Lower leg skin (tissue), 4 donors: ENCODE results near the gene DMD. TPM values are rescaled to one million over a fixed set of nuclear protein-coding genes. Genes with fewer than 3 reads are reported as not detected.

Experiments used
- DNase-seq, 2 donors: peaks; one replicate each; pipeline ENCODE4 v3.0.0-alpha.2; 2019; ENCODE audit warnings: low spot score in 2 of 2
- H3K4me3 ChIP-seq: fragments of 200-600 bp; sonication (generic); 2 replicates; pipeline ENCODE4 v1.5.1; 2017; ENCODE audit warnings: mild to moderate bottlenecking, low read depth; ENCODE audit not compliant: poor library complexity, severe bottlenecking
- POLR2A ChIP-seq, 2 donors: fragments of 450-650 bp; IDR thresholded peaks; one replicate each; pipeline ENCODE4 v1.6.1; 2016 to 2017; ENCODE audit warnings: antibody characterized with exemption in 2 of 2, mild to moderate bottlenecking in 1 of 2, moderate library complexity in 1 of 2
- WGBS, 2 donors: methylation state at CpG; one replicate each; pipeline ENCODE4 v1.1.5; 2018; 5-methylcytosine and 5-hydroxymethylcytosine counted together
- intact Hi-C: fragments of 100-400 bp; cut with DNase I; formaldehyde crosslinking; loops from one replicate; pipeline ENCODE4 v1.15.0; 2023; ENCODE audit warnings: low total_unique reads
- total RNA-seq, 4 donors: library from RNA; depleted of rRNA; stranded (reverse); fragments of >200 nt; gene quantifications; one replicate each; pipeline ENCODE4 v1.1.0, GENCODE V29; 2016
- TF ChIP-seq, protein P1 (sequence below), 3 donors: fragments of 450-650 bp; IDR thresholded peaks; one replicate each; pipeline ENCODE4 v1.5.1; 2016; ENCODE audit warnings: antibody characterized with exemption in 3 of 3, mild to moderate bottlenecking in 3 of 3, moderate library complexity in 2 of 3

Gene DMD
- total RNA-seq, 4 donors from 2014 or later = 23.0 to 27.5 (median 26.7) TPM

DNA sequence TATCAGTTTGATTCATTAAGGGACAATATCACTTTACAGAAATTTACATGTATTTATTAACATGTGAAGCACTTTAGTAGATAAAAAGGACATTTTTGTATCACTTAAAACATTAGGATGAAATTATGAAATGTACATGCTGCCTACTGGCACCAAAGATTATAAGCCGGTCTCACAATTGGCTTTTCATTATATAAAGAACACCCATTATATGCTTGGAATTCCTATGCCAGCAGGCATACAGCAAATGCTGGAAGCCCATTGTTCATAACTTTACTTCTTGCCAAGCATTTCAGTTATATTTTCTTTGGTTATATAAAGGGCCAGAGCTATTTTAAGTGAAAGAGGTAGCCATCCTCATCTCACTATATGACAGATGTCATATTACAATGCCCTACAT is 145.9 kb downstream of the DMD start:
- no peak overlapping the region for H3K4me3 ChIP-seq
- TF ChIP-seq, protein P1, sequence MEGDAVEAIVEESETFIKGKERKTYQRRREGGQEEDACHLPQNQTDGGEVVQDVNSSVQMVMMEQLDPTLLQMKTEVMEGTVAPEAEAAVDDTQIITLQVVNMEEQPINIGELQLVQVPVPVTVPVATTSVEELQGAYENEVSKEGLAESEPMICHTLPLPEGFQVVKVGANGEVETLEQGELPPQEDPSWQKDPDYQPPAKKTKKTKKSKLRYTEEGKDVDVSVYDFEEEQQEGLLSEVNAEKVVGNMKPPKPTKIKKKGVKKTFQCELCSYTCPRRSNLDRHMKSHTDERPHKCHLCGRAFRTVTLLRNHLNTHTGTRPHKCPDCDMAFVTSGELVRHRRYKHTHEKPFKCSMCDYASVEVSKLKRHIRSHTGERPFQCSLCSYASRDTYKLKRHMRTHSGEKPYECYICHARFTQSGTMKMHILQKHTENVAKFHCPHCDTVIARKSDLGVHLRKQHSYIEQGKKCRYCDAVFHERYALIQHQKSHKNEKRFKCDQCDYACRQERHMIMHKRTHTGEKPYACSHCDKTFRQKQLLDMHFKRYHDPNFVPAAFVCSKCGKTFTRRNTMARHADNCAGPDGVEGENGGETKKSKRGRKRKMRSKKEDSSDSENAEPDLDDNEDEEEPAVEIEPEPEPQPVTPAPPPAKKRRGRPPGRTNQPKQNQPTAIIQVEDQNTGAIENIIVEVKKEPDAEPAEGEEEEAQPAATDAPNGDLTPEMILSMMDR (IDR thresholded peaks at IDR 0.05) = no peak
- TF ChIP-seq POLR2A (IDR thresholded peaks at IDR 0.05) = no peak
- WGBS, 2 donors = 72 to 79% methylated on average over 1 of the region's 1 CpG
- DNase-seq = no peak
- intact Hi-C loops = no loop called here

DNA sequence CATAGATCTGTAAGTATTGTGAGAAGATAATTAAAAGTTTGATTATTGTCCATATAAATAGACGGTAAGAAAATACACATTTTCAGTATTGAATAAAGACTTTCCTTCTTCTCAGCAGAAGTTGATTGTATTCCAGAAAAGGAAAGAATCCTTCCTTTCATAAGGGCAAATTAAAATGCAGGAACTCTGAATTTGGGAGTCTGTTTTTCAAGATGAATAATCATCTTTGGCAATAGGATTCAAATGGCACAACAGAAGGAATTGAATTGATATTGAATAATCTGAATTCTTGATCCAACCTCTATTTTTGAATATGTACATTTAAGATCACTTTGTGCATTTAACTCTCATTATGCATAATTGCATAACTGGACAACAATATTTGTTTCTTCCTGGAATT is 149.3 kb downstream of the DMD start:
- intact Hi-C loops = no loop called here
- no peak for DNase-seq
- 68 to 83% methylated on average over 1 of the region's 1 CpG for WGBS, 2 donors
- H3K4me3 ChIP-seq = no peak overlapping the region
- TF ChIP-seq, protein P1 (IDR thresholded peaks at IDR 0.05) = no peak
- no peak for TF ChIP-seq POLR2A (IDR thresholded peaks at IDR 0.05)

DNA sequence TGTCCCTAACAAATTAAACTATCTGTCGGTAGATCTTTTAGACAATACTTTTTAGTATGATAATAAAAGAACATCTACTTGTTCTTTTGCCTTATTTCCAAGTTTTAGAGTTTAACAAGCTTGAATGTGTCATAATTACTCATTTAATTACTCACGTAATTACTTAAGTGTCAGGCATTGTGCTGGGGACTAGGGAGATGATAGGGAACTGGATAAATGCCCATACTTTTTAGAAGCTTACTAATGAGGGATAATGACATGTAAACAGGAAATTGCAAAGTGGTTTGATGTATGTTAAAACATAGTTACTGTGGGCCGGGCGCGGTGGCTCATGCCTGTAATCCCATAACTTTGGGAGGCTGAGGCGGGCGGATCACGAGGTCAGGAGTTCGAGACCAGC is 158.3 kb downstream of the DMD start:
- no peak overlapping the region for H3K4me3 ChIP-seq
- intact Hi-C loops = no loop called here
- 62 to 75% methylated on average over 9 of the region's 9 CpGs for WGBS, 2 donors
- TF ChIP-seq, protein P1 (IDR thresholded peaks at IDR 0.05) = no peak
- no peak for TF ChIP-seq POLR2A (IDR thresholded peaks at IDR 0.05)
- no peak for DNase-seq

DNA sequence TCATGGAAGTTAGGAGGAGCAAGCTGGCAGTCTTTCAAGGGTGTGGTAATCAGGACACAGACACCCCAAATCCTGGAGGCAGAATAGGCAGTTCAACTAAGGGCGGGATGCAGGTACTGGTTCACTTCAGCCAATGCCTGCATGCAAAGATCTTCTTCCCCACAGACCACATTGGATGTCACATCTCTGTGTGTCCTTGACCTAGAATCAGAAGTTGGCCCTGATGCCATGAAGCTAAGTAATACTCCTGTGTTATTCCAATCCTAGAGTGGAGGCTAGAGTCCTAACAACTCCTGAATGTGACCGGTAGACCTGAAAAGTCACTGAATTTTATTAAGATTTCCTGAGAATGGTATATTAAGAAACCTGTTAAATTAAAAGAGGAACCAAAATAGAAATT is 165.5 kb downstream of the DMD start:
- no peak for DNase-seq
- WGBS, 2 donors = 79 to 86% methylated on average over 2 of the region's 2 CpGs
- H3K4me3 ChIP-seq = no peak overlapping the region
- intact Hi-C loops = no loop called here
- TF ChIP-seq, protein P1 (IDR thresholded peaks at IDR 0.05) = no peak
- TF ChIP-seq POLR2A (IDR thresholded peaks at IDR 0.05) = no peak

DNA sequence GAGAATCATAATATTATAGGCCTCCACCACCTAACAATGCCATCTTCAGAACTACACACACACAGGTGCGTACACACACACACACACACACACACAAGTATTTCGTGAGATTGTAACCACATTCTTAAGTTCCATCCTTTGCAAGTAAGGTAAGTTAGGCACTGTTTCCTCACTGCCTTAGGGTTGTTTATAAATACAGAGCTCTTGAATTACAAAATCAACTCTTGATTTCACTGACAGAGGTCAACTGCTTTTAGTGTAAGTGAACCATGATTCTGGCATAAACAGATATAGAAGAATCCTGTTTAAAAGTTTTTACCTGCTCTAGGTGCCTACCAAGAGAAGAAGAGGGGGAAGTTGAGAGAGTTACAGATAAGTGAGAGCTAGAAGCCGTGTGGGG is 166.1 kb downstream of the DMD start:
- TF ChIP-seq, protein P1 (IDR thresholded peaks at IDR 0.05) = no peak
- TF ChIP-seq POLR2A (IDR thresholded peaks at IDR 0.05) = no peak
- 53 to 80% methylated on average over 3 of the region's 3 CpGs for WGBS, 2 donors
- H3K4me3 ChIP-seq = no peak overlapping the region
- intact Hi-C loops = no loop called here
- DNase-seq = no peak

DNA sequence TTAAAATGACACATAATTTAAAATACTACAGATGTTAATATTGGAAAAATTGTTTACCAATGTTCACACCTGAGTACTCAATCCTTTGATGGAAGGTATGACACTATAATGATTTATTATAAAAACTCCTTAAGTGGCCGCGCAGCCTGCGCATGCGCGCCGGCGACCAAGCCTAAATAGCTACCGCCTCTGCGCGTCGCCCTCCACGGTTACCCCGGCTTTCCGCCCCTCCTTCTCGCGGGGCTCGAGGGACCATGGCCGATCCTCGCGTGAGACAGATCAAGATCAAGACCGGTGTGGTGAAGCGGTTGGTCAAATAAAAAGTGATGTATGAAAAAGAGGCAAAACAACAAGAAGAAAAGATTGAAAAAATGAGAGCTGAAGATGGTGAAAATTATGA is 170.2 kb downstream of the DMD start:
- WGBS, 2 donors = 97 to 99% methylated on average over 22 of the region's 22 CpGs
- no peak for TF ChIP-seq POLR2A (IDR thresholded peaks at IDR 0.05)
- TF ChIP-seq, protein P1 (IDR thresholded peaks at IDR 0.05) = no peak
- intact Hi-C loops = no loop called here
- no peak overlapping the region for H3K4me3 ChIP-seq
- DNase-seq = no peak
